K562 (cell line): Measurements from ENCODE around the gene GPER1. TPM values are rescaled to one million over a fixed set of nuclear protein-coding genes. Genes with fewer than 3 reads are reported as not detected.

Source experiments
- ATAC-seq: fragments of 200-7000 bp; cut with Tn5 transposase; 3 replicates; pipeline ENCODE4 v1.9.1; 2020; ENCODE audit warnings: moderate library complexity
- BruUV-seq: library from RNA; stranded (reverse); fragments of 400-500 nt; replicated peaks from 2 replicates; lab custom pipeline; 2021; lab: Mats Ljungman, UMichigan
- CTCF ChIA-PET: fragments of 300-600 bp; formaldehyde crosslinking; extraction: SDS; loops from one replicate; lab custom pipeline; 2021; ENCODE audit warnings: low intra/inter-chr PET ratio; lab: Yijun Ruan, JAX
- POLR2A ChIA-PET: fragments of 300-600, 350-650 bp; sonication (Branson Sonifier 250); formaldehyde crosslinking; extraction: SDS; loops from one replicate; lab custom pipeline; 2021; ENCODE audit warnings: antibody characterized with exemption, inconsistent platforms; lab: Yijun Ruan, JAX
- DNase-seq, 4 experiments: peaks; one replicate each; pipeline versions ENCODE4 v3.0.0 to v3.0.0-alpha.2; 2011 to 2018; ENCODE audit warnings: low spot score in 3 of 4, mixed read lengths in 3 of 4; ENCODE audit errors: extremely low read depth in 1 of 4
- FAIRE-seq: peaks from 2 replicates; lab custom pipeline; 2011; peaks lifted over from hg19 to GRCh38; lab: Jason Lieb, UNC
- H2AFZ ChIP-seq: 2 replicates; pipeline ENCODE4 v1.6.0; 2011; ENCODE audit warnings: low read depth, low read length, control low read depth, inconsistent platforms
- H3K27ac ChIP-seq: fragments of 200-600 bp; 3 replicates; pipeline ENCODE4 v1.8.0; 2011; ENCODE audit warnings: low read depth, mild to moderate bottlenecking, control low read depth, inconsistent platforms, low read length, moderate library complexity, mixed read lengths; ENCODE audit errors: extremely low read depth
- H3K27me3 ChIP-seq, 2 experiments: fragments of 300-600 bp in 1 of 2; 2 replicates in 1 of 2; 3 replicates in 1 of 2; pipeline versions ENCODE4 v1.6.0 to v1.8.0; 2011; ENCODE audit warnings: inconsistent platforms in 2 of 2, low read length in 2 of 2, mild to moderate bottlenecking in 1 of 2, mixed read lengths in 1 of 2, moderate library complexity in 1 of 2; ENCODE audit not compliant: control insufficient read depth in 2 of 2, insufficient read depth in 2 of 2
- H3K36me3 ChIP-seq: fragments of 300-600 bp; 3 replicates; pipeline ENCODE4 v1.8.0; 2011; ENCODE audit warnings: mild to moderate bottlenecking, low read length, inconsistent platforms; ENCODE audit not compliant: control insufficient read depth, insufficient read depth
- H3K4me1 ChIP-seq, 2 experiments: fragments of 200-600 bp in 1 of 2; replicated peaks in 1 of 2; 2 replicates in 1 of 2; 3 replicates in 1 of 2; pipeline versions ENCODE4 v1.5.1 to v1.8.0; 2011; ENCODE audit warnings: inconsistent platforms in 2 of 2, low read length in 2 of 2, mild to moderate bottlenecking in 1 of 2, mixed read lengths in 1 of 2, moderate library complexity in 1 of 2; ENCODE audit not compliant: control insufficient read depth in 2 of 2, insufficient read depth in 2 of 2
- H3K4me2 ChIP-seq: 2 replicates; pipeline ENCODE4 v1.6.1; 2011; ENCODE audit warnings: low read length, control low read depth, inconsistent platforms, mixed read lengths; ENCODE audit not compliant: insufficient read depth
- H3K4me3 ChIP-seq: fragments of 200-600 bp; sonication (generic), shearing (Covaris generic); 2 replicates; pipeline ENCODE4 v1.5.1; 2016; ENCODE audit warnings: control low read depth, inconsistent platforms
- H3K79me2 ChIP-seq: fragments of 200-600 bp; 3 replicates; pipeline ENCODE4 v1.8.0; 2011; ENCODE audit warnings: low read length, inconsistent platforms; ENCODE audit not compliant: control insufficient read depth, insufficient read depth
- H3K9ac ChIP-seq, 2 experiments: 2 replicates each; pipeline versions ENCODE4 v1.6.0 to v1.6.1; 2011; ENCODE audit warnings: low read depth in 2 of 2, low read length in 2 of 2, control low read depth in 1 of 2, inconsistent platforms in 1 of 2, mild to moderate bottlenecking in 1 of 2, mixed read lengths in 1 of 2; ENCODE audit not compliant: insufficient read depth in 1 of 2
- H3K9me1 ChIP-seq: one replicate; pipeline ENCODE4 v1.6.0; 2011; ENCODE audit warnings: inconsistent platforms, mild to moderate bottlenecking, low read length, moderate library complexity; ENCODE audit not compliant: control insufficient read depth, insufficient read depth
- H3K9me3 ChIP-seq: replicated peaks from 2 replicates; pipeline ENCODE4 v1.5.1; 2011; ENCODE audit warnings: low read depth, low read length, inconsistent platforms; ENCODE audit not compliant: control insufficient read depth, insufficient read depth
- H4K20me1 ChIP-seq: replicated peaks from 2 replicates; pipeline ENCODE4 v1.6.1; 2011; ENCODE audit warnings: low read length, inconsistent platforms, mixed read lengths; ENCODE audit not compliant: control insufficient read depth, insufficient read depth
- CBX8 ChIP-seq: fragments of 200-600 bp; sonication (generic); IDR thresholded peaks from 2 replicates; pipeline ENCODE4 v1.6.1; 2012; ENCODE audit warnings: borderline replicate concordance, mixed run types, low read depth, mild to moderate bottlenecking, moderate library complexity, mixed read lengths, low read length, control low read depth, inconsistent platforms; ENCODE audit not compliant: poor library complexity, severe bottlenecking; ENCODE audit errors: extremely low read depth
- COPS2 ChIP-seq: fragments of 450-650 bp; conservative IDR thresholded peaks from 2 replicates; pipeline ENCODE4 v1.6.1; 2016; ENCODE audit warnings: mild to moderate bottlenecking, moderate library complexity
- ELK1 ChIP-seq: sonication (generic); formaldehyde crosslinking; IDR thresholded peaks from 2 replicates; pipeline ENCODE4 v1.8.1; 2022; ENCODE audit warnings: missing genetic modification reagents
- ESRRB ChIP-seq: fragments of 250-450 bp; sonication (Bioruptor Pico); IDR thresholded peaks from 2 replicates; pipeline ENCODE4 v1.5.0; 2020; ENCODE audit warnings: mild to moderate bottlenecking, moderate library complexity, borderline replicate concordance
- LARP7 ChIP-seq: fragments of 450-650 bp; IDR thresholded peaks from 2 replicates; pipeline ENCODE4 v1.6.1; 2016
- POLR2H ChIP-seq: IDR thresholded peaks from 2 replicates; pipeline ENCODE4 v1.6.1; 2016; ENCODE audit warnings: missing genetic modification characterization, low read depth, mild to moderate bottlenecking, control low read depth, missing compliant biosample characterization, moderate library complexity
- TEAD4 ChIP-seq, 2 experiments: sonication (generic) in 1 of 2; formaldehyde crosslinking in 1 of 2; IDR thresholded peaks; 2 replicates each; pipeline versions ENCODE4 v1.6.1 to v1.8.0; 2012 to 2022; ENCODE audit warnings: borderline replicate concordance in 1 of 2, inconsistent platforms in 1 of 2, low read length in 1 of 2, mild to moderate bottlenecking in 1 of 2, missing genetic modification reagents in 1 of 2
- TFAM ChIP-seq: fragments of 250-450 bp; sonication (Bioruptor Pico); conservative IDR thresholded peaks from 2 replicates; pipeline ENCODE4 v1.5.0; 2021; ENCODE audit warnings: mild to moderate bottlenecking, moderate library complexity
- ZBED1 ChIP-seq: IDR thresholded peaks from 2 replicates; pipeline ENCODE4 v1.6.1; 2014
- ZNF780A ChIP-seq: fragments of 250-450 bp; sonication (Bioruptor Pico); IDR thresholded peaks from 2 replicates; pipeline ENCODE4 v1.5.0; 2021; ENCODE audit warnings: mild to moderate bottlenecking
- WGBS: fragments of 100-300 bp; shearing (Covaris generic); methylation state at CpG from one replicate; pipeline ENCODE4 v1.1.6; 2016; ENCODE audit warnings: low coverage, mixed read lengths; ENCODE audit not compliant: insufficient coverage; ENCODE audit errors: missing lambda C conversion rate; 5-methylcytosine and 5-hydroxymethylcytosine counted together
- in situ Hi-C: fragments of 300-500 bp; cut with MboI; formaldehyde crosslinking; loops from 4 replicates; pipeline ENCODE4 v1.15.0; 2018; ENCODE audit warnings: inconsistent platforms, mixed read lengths
- intact Hi-C: fragments of 100-400 bp; cut with micrococcal nuclease; formaldehyde crosslinking; loops from 2 replicates; pipeline ENCODE4 v1.14.2; 2022
- polyA plus RNA-seq, 8 experiments: library from polyadenylated mRNA; depleted of rRNA in 4 of 8; stranded (reverse) in 5 of 8; unstranded in 3 of 8; fragments of >200 nt; fragmentation: Nextera tagmentation in 2 of 8; fragmentation: Illumina TruSeq in 1 of 8; extraction: Ambion mirVana in 2 of 8; extraction: Trizol in 1 of 8; gene quantifications; 2 replicates each; pipeline versions ENCODE4 v1.2.1 to v1.2.3, GENCODE V29; 2011 to 2014; ENCODE audit warnings: inconsistent platforms in 1 of 8, missing spikeins in 1 of 8
- total RNA-seq, 7 experiments: library from RNA; depleted of rRNA in 6 of 7; stranded (reverse); fragments of >200 nt in 6 of 7; fragmentation: Illumina TruSeq in 2 of 7; extraction: Trizol in 2 of 7; gene quantifications; 2 replicates each; pipeline versions ENCODE4 v1.2.1 to v1.2.3, GENCODE V29; 2011 to 2021; ENCODE audit warnings: low replicate concordance in 1 of 7
- TF ChIP-seq, protein P1 (sequence below), 2 experiments: fragments of 450-650 bp; IDR thresholded peaks; 2 replicates each; pipeline ENCODE4 v1.6.1; 2018; ENCODE audit warnings: mild to moderate bottlenecking in 2 of 2, low read depth in 1 of 2; ENCODE audit not compliant: partially characterized antibody in 2 of 2

The GPER1 gene
- total and polyA plus RNA-seq, 9 of the 15 experiments (the other 6 are each of a cell fraction or from before 2014, with no cell fraction given) = 0.04 to 0.09 (median 0.08) TPM; not detected in 6

GRCh38 chr7:1113548-1113885, 25.6 kb downstream of the GPER1 start:
- H3K9ac ChIP-seq = peak overlapping the region in 1 of 2 experiments; percentile 52; a peak in 1 of 4 replicates
- H3K4me2 ChIP-seq = no peak overlapping the region
- H3K9me3 ChIP-seq = peaks cover 2% of the 10 kb centered on the region
- no peaks in the 10 kb centered on the region for H3K36me3 ChIP-seq
- no TSS peak for BruUV-seq
- H3K4me1 ChIP-seq = peaks cover 0 to 29% of the 10 kb centered on the region in 2 experiments; a peak in 2 of 5 replicates
- H3K9me1 ChIP-seq = no peaks in the 10 kb centered on the region
- no peak overlapping the region for H3K4me3 ChIP-seq
- intact Hi-C loops = no loop called here
- ChIA-PET POLR2A (no interaction called here), CTCF (no interaction called here)
- DNase-seq (no peak), ATAC-seq (no peak), FAIRE-seq (no peak)
- H3K27ac ChIP-seq = no peak overlapping the region
- no peaks in the 10 kb centered on the region for H4K20me1 ChIP-seq
- in situ Hi-C loops = no loop called here
- TF ChIP-seq TFAM (no peak), ELK1 (no peak)
- H3K79me2 ChIP-seq = peaks cover 13% of the 10 kb centered on the region
- H3K27me3 ChIP-seq = no peaks in the 10 kb centered on the region
- WGBS = 91% methylated on average over 15 of the region's 18 CpGs
- H2AFZ ChIP-seq = no peak overlapping the region

GRCh38 chr7:1114088-1114487, 26.2 kb downstream of the GPER1 start:
- FAIRE-seq (no peak), ATAC-seq (no peak), DNase-seq (no peak)
- Histone ChIP-seq H3K36me3 (no peaks in the 10 kb centered on the region), H3K27ac (no peak overlapping the region), H2AFZ (no peak overlapping the region), H3K9ac (no peak overlapping the region), H4K20me1 (no peaks in the 10 kb centered on the region), H3K4me3 (no peak overlapping the region), H3K9me3 (peaks cover 2% of the 10 kb centered on the region), H3K4me2 (no peak overlapping the region), H3K79me2 (peaks cover 13% of the 10 kb centered on the region), H3K4me1 (peaks cover 0 to 27% of the 10 kb centered on the region in 2 experiments; a peak in 2 of 5 replicates), H3K27me3 (no peaks in the 10 kb centered on the region), H3K9me1 (no peaks in the 10 kb centered on the region)
- ChIA-PET CTCF (no interaction called here), POLR2A (no interaction called here)
- no TSS peak for BruUV-seq
- 88% methylated on average over 12 of the region's 13 CpGs for WGBS
- intact Hi-C loops = no loop called here
- in situ Hi-C loops = no loop called here
- no peak for TF ChIP-seq POLR2H
- TF ChIP-seq LARP7 = no peak
- TF ChIP-seq ESRRB = no peak
- TF ChIP-seq CBX8 = no peak
- TF ChIP-seq, protein P1, sequence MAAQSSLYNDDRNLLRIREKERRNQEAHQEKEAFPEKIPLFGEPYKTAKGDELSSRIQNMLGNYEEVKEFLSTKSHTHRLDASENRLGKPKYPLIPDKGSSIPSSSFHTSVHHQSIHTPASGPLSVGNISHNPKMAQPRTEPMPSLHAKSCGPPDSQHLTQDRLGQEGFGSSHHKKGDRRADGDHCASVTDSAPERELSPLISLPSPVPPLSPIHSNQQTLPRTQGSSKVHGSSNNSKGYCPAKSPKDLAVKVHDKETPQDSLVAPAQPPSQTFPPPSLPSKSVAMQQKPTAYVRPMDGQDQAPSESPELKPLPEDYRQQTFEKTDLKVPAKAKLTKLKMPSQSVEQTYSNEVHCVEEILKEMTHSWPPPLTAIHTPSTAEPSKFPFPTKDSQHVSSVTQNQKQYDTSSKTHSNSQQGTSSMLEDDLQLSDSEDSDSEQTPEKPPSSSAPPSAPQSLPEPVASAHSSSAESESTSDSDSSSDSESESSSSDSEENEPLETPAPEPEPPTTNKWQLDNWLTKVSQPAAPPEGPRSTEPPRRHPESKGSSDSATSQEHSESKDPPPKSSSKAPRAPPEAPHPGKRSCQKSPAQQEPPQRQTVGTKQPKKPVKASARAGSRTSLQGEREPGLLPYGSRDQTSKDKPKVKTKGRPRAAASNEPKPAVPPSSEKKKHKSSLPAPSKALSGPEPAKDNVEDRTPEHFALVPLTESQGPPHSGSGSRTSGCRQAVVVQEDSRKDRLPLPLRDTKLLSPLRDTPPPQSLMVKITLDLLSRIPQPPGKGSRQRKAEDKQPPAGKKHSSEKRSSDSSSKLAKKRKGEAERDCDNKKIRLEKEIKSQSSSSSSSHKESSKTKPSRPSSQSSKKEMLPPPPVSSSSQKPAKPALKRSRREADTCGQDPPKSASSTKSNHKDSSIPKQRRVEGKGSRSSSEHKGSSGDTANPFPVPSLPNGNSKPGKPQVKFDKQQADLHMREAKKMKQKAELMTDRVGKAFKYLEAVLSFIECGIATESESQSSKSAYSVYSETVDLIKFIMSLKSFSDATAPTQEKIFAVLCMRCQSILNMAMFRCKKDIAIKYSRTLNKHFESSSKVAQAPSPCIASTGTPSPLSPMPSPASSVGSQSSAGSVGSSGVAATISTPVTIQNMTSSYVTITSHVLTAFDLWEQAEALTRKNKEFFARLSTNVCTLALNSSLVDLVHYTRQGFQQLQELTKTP (IDR thresholded peaks at IDR 0.05; ENCODE audit: low read depth in 1 of 2, partially characterized antibody in 2 of 2) = no peak
- no peak for TF ChIP-seq TEAD4 (IDR thresholded peaks at IDR 0.05; ENCODE audit: low read length)
- TF ChIP-seq TEAD4 (CRISPR knock-in tag; IDR thresholded peaks at IDR 0.05; ENCODE audit: borderline replicate concordance) = no peak
- TF ChIP-seq ZNF780A (CRISPR knock-in tag) = no peak
- no peak for TF ChIP-seq ZBED1
- no peak for TF ChIP-seq COPS2
